D721Med (cell line): Measurements from ENCODE around the gene COX7A1.
A peak's percentile ranks its signal among the peaks of the same experiment; 100 is the strongest.
"Not testable (repeated sequence)": the region's sequence is repeated elsewhere in the genome, so short reads cannot be mapped to it uniquely, and the experiment has no call there.

Experiments used
- DNase-seq: peaks from one replicate; pipeline ENCODE4 v3.0.0; 2011; ENCODE audit warnings: low spot score; ENCODE audit not compliant: insufficient read length
- FAIRE-seq: peaks from 2 replicates; lab custom pipeline; 2011; peaks lifted over from hg19 to GRCh38; lab: Jason Lieb, UNC
- TF ChIP-seq, protein P1 (sequence below): IDR thresholded peaks from 2 replicates; pipeline ENCODE4 v1.5.1; 2012; ENCODE audit warnings: mild to moderate bottlenecking, control low read depth; ENCODE audit not compliant: insufficient read depth; ENCODE audit errors: missing control alignments

The COX7A1 gene

DNA sequence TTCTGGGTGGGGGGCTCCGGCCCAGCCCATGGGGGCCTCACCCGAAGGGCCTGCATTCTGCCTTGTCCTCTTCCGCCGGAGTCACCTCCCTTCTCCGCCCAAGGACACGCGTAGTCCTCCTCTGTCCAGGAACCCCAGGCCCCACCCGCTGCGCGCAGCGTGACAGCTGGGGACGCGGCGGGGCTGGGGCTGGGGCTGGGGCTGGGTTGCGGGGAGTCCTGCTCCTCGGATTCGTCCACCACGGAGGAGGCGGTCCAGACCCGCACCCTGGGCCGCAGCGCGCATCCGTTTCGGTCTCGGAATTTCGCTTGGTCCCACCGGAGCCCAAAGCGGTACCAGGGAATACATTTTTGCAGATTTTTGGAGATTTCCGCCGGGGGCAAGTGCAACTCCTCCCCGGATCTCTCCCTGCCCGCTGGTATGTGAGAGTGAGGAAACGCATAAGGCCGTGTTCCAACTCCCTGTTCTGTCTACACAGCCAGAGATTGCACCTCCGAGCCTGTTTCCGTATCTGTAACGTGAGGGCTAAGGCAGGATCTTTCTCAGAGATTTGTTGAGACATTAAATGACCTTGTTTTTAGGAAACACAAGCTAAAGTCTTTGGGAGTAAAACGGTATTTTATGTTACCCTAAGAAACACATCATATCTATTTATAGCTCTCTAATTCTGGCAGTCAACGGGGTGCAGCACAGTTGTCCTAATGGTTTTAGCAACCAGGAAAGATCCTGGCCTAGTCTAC is at the start of gene COX7A1:
Gene COX7A1 (minus strand): TSS at position 96 of the 740 bp plus-strand sequence. CDS start 40 bp downstream, at position 56.
- TF ChIP-seq, protein P1, sequence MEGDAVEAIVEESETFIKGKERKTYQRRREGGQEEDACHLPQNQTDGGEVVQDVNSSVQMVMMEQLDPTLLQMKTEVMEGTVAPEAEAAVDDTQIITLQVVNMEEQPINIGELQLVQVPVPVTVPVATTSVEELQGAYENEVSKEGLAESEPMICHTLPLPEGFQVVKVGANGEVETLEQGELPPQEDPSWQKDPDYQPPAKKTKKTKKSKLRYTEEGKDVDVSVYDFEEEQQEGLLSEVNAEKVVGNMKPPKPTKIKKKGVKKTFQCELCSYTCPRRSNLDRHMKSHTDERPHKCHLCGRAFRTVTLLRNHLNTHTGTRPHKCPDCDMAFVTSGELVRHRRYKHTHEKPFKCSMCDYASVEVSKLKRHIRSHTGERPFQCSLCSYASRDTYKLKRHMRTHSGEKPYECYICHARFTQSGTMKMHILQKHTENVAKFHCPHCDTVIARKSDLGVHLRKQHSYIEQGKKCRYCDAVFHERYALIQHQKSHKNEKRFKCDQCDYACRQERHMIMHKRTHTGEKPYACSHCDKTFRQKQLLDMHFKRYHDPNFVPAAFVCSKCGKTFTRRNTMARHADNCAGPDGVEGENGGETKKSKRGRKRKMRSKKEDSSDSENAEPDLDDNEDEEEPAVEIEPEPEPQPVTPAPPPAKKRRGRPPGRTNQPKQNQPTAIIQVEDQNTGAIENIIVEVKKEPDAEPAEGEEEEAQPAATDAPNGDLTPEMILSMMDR = no peak
- DNase-seq (no peak), FAIRE-seq (no peak)

DNA sequence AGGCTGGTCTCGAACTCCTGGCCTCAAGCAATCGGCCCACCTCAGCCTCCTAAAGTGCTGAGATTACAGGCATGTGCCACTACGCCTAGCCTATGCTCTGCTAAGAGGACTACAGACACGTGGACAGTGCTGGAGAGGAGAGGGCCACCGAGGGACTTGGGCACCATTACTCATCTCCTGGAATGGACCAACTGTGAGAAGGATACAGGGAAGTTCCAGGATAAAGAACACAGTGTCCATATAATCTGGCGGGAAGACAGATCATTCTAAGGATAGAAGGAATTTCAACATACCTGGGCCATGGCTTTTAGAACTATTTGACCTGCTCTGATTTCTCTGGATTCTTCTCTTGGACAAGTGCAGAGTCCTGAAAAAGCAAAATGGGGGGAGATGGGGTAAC is 49.4 kb upstream of the COX7A1 start:
- TF ChIP-seq, protein P1 = no peak
- DNase-seq (no peak), FAIRE-seq (no peak)

DNA sequence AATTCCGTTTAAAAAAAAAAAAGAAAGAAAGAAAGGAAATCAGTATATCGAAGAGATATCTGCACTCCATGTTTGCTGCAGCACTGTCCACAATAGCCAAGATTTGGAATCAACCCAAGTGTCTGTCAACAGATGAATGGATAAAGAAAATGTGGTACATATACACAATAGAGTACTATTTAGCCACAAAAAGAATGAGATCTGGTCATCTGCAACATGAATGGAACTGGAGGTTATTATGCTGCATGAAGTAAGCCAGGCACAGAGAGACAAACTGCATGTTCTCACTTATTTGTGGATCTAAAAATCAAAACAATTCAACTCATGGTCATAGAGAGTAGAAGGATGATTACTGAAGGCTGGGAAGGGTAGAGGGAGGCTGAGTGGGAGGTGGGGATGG is 45.9 kb upstream of the COX7A1 start:
- FAIRE-seq = no peak
- TF ChIP-seq, protein P1 = no peak

DNA sequence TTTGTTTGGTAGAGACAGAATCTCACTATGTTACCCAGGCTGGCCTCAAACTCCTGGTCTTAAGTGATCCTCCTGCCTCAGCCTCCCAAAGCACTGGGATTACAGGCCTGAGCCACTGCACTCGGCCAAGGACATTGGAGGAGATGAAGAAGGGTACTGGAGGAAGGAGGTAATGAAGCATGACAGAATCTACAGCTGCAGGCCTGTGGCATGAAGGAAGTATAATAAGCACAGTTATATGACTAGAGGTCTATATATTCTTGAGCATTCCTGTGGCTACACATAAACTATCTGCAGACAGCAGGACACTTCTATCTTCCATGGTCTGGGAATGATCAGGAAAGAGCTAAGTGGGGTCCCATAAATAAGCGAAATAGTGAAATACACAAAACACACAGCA is 44.0 kb upstream of the COX7A1 start:
- DNase-seq (no peak), FAIRE-seq (no peak)
- TF ChIP-seq, protein P1 = no peak

More for the DNA sequence above, 45.9 kb upstream of the COX7A1 start:
- no peak for DNase-seq

DNA sequence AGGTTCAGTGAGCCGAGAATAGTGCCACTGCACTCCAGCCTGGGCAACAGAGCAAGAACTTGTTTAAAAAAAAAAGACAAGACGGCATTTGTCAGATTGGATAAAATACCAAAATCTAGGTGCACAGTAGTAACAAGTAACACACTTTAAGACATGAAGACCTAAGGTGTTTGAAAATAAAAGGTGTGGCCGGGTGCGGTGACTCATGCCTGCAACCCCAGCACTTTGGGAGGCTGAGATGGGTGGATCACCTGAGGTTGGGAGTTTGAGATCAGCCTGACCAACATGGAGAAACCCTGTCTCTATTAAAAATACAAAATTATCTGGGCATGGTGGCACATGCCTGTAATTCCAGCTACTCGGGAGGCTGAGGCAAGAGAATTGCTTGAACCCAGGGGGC is 34.5 kb upstream of the COX7A1 start:
- not testable (repeated sequence) for FAIRE-seq, DNase-seq

DNA sequence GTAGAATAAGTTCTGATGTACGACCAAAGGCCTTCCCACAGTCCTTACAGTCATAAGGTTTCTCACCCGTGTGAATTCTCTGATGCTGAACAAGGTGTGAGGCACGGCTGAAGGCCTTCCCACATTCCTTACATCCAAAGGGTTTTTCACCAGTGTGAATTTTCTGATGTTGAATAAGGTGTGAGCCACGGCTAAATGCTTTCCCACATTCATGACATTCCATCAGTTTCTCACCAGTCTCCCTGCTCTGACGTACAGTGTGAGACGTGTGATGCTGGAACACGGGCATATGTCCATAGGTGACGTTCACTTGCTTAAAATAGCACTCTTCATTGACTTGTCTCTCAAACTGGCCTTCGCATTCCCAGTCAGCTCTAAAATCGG is 31.0 kb upstream of the COX7A1 start:
- FAIRE-seq = no peak

DNA sequence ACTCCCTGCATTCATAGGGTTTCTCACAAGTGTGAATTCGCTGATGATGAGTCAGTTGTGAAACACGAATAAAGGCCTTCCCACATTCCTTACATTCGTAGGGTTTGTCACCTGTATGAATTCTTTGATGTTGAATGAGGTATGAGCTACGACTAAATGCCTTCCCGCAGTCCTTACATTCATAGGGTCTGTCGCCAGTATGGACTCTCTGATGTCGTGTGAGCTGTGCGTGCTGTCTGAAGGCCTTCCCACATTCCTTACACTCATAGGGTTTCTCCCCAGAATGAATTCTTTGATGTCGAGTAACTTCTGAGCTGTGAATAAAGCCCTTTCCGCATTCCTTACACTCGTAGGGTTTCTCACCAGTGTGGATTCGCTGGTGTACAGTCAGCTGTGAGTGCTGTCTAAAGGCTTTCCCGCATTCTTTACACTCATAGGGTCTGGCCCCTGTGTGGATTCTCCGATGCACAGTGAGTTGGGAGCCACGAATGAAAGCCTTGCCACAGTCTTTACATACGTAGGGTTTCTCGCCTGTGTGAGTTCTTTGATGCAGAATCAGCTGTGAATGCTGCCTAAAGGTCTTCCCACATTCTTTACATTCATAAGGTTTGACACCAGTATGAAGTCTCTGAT is 30.5 kb upstream of the COX7A1 start:
- no peak for FAIRE-seq
- DNase-seq = no peak
- TF ChIP-seq, protein P1 = no peak

More for the DNA sequence above, 31.0 kb upstream of the COX7A1 start:
- TF ChIP-seq, protein P1 = no peak
- no peak for DNase-seq

DNA sequence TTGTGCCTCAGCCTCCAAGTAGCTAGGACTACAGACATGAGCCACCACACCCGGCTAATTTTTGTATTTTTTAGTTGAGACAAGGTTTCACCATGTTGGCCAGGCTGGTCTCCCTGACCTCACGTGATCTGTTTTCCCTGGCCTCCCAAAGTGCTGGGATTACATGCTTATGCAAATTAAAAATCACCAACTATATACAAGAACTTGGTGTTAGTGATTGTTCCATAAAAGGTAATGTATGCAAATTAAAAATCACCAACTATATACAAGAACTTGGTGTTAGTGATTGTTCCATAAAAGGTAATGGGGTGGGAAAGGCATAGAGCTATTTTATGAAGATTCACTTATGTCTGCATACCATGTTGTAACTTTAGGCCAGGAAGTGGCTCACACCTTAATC is 26.8 kb upstream of the COX7A1 start:
- DNase-seq = not testable (repeated sequence)
- peak; percentile 60 for FAIRE-seq

DNA sequence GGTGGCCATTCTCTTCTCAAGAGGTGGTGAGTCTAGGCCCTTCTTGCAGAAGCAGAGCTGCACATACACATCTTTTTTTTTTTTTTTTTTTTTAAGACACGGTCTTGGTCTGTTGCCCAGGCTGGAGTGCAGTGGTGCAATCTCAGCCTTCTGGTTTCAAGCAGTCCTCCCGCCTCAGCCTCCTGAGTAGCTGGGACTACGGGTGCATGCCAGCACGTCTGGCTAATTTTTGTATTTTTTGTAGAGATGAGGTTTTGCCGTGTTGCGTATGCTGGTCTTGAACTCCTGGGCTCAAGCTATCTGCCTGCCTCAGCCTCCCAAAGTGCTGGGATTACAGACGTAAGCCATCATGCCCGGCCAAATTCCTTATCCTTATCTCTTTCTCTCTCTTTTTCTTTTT is 21.6 kb upstream of the COX7A1 start:
- FAIRE-seq, DNase-seq: not testable (repeated sequence)
